Measurements from ENCODE around the gene MAD1L1. TPM values are rescaled to one million over a fixed set of nuclear protein-coding genes. Genes with fewer than 3 reads are reported as not detected.

The MAD1L1 gene
- total and polyA plus RNA-seq, 2 of the 4 experiments (the other 2 are of a cell fraction): 29.0 to 40.9 TPM

- peak overlapping the region; percentile 87 for H3K14ac ChIP-seq (replicated peaks; ENCODE audit: low read depth, low read length)
- ChIA-PET POLR2A (ENCODE audit: unreplicated experiment) (no interaction called here), CTCF (no interaction called here)
- H3K56ac ChIP-seq (ENCODE audit: extremely low read depth, insufficient read depth, low read length): no peak overlapping the region
- H4K20me1 ChIP-seq (ENCODE audit: insufficient read depth, low read length): no peaks in the 10 kb centered on the region; the same call in 1 of the 2 replicates
- no TSS peak for BruUV-seq (replicated peaks)
- H3K79me1 ChIP-seq (ENCODE audit: low read depth in 1 of 2, low read length in 2 of 2): peaks cover 17 to 48% of the 10 kb centered on the region in 2 experiments; a peak in 3 of 4 replicates
- H3K4me3 ChIP-seq (ENCODE audit: insufficient read depth, low read depth, low read length): no peak overlapping the region
- in situ Hi-C loops (cut with MboI; ENCODE audit: low sequenced_read_pairs): no loop called here
- H3K9ac ChIP-seq (ENCODE audit: low read depth, low read length): no peak overlapping the region
- ATAC-seq (ENCODE audit: low read depth) (no peak), DNase-seq (peak; percentile 40)
- peak overlapping the region; percentile 73; the same call in 1 of the 3 replicates for H2BK15ac ChIP-seq (ENCODE audit: low read depth, low read length)
- peak overlapping the region; percentile 14; the same call in 1 of the 2 replicates for H3K18ac ChIP-seq (ENCODE audit: low read depth, low read length)
- H4K5ac ChIP-seq (ENCODE audit: low read depth, low read length): no peak overlapping the region
- H3K4me2 ChIP-seq (ENCODE audit: low read depth, low read length): no peak overlapping the region
- 83% methylated on average over 11 of the region's 20 CpGs; no CpG with 5 or more reads in 1 of the 2 experiments for whole genome bisulfite sequencing, 2 experiments (ENCODE audit: extremely low coverage in 2 of 2, insufficient read length in 1 of 2)
- TF ChIP-seq POLR2A (IDR thresholded peaks at IDR 0.05; ENCODE audit: low read depth, low read length) (no peak), FOS (IDR thresholded peaks at IDR 0.05; ENCODE audit: low read depth, low read length) (no peak), CEBPB (IDR thresholded peaks at IDR 0.05; ENCODE audit: low read depth, low read length) (0 out of 2 replicates have a peak, but pooled peaks have one; percentile 16), CHD1 (IDR thresholded peaks at IDR 0.05; ENCODE audit: low read depth, low read length) (no peak), MAZ (IDR thresholded peaks at IDR 0.05; ENCODE audit: borderline replicate concordance, low read depth, low read length) (no peak)
- no peaks in the 10 kb centered on the region for H3K27me3 ChIP-seq (ENCODE audit: control insufficient read depth, insufficient read depth, low read length)
- H3K23ac ChIP-seq (ENCODE audit: low read depth, low read length): no peak overlapping the region
- no peaks in the 10 kb centered on the region for H3K9me3 ChIP-seq (ENCODE audit: control insufficient read depth, insufficient read depth, low read length)
- peak overlapping the region; percentile 63; the same call in 1 of the 2 replicates for H2BK20ac ChIP-seq (ENCODE audit: low read depth, low read length)
- H2BK5ac ChIP-seq (ENCODE audit: low read depth, low read length, poor library complexity, severe bottlenecking): no peak overlapping the region
- dilution Hi-C loops (cut with HindIII; ENCODE audit: low sequenced_read_pairs, unreplicated experiment): no loop called here
- H2AK5ac ChIP-seq (ENCODE audit: low read depth, low read length): peak overlapping the region; percentile 97
- no peak overlapping the region for H4K91ac ChIP-seq (ENCODE audit: insufficient read depth, low read depth, low read length)
- H3K4me1 ChIP-seq (ENCODE audit: control insufficient read depth, insufficient read depth, low read length): peaks cover 45% of the 10 kb centered on the region
- peak overlapping the region; percentile 47 to 81; a peak in 2 of 4 replicates for H4K8ac ChIP-seq (ENCODE audit: low read depth in 2 of 2, low read length in 2 of 2)
- H3K36me3 ChIP-seq (ENCODE audit: control insufficient read depth, insufficient read depth, low read length): no peaks in the 10 kb centered on the region
- peak overlapping the region; percentile 77; the same call in 1 of the 2 replicates for H2BK120ac ChIP-seq (ENCODE audit: low read depth, low read length)
- peak overlapping the region; percentile 63 for H2AK9ac ChIP-seq (replicated peaks; ENCODE audit: low read depth, low read length, poor library complexity)
- H2AFZ ChIP-seq (replicated peaks; ENCODE audit: low read length, poor library complexity): no peak overlapping the region
- intact Hi-C loops (cut with micrococcal nuclease): loop anchor here (10.0 kb wide), 1 partner anchor 95 kb away; no protein-coding TSS in a partner anchor
- H3K4ac ChIP-seq (ENCODE audit: low read depth, low read length): peak overlapping the region; percentile 85
- peaks cover 18% of the 10 kb centered on the region for H3K9me1 ChIP-seq (ENCODE audit: insufficient read depth, low read length)
- H3K27ac ChIP-seq (ENCODE audit: insufficient read depth, low read length): no peak overlapping the region
Measured at GRCh38 chr7:2109251-2109872, 123.4 kb downstream of the MAD1L1 start.
